HT-29 (cell line): ENCODE results near the gene ZCCHC14. TPM values are rescaled to one million over a fixed set of nuclear protein-coding genes. Genes with fewer than 3 reads are reported as not detected.
"Not testable (repeated sequence)": the region's sequence is repeated elsewhere in the genome, so short reads cannot be mapped to it uniquely, and the experiment has no call there.

ENCODE experiments used
- DNase-seq: peaks from one replicate; pipeline ENCODE4 v3.0.0-alpha.2; 2015; ENCODE audit warnings: low spot score
- total RNA-seq: library from RNA; depleted of rRNA; stranded (reverse); fragments of >200 nt; shearing (Covaris generic); gene quantifications from 2 replicates; pipeline ENCODE4 v1.2.3, GENCODE V29; 2014; rRNA removed

Gene ZCCHC14
- total RNA-seq, 1 experiment from 2014 or later = 13.8 TPM

- no peak for DNase-seq
These were observed 128.9 kb downstream of the ZCCHC14 start for GRCh38 chr16:87363771-87364455.

GRCh38 chr16:87362828-87363559 is 129.8 kb downstream of the ZCCHC14 start:
- not testable (repeated sequence) for DNase-seq

GRCh38 chr16:87361916-87362619 is 130.8 kb downstream of the ZCCHC14 start:
- DNase-seq = no peak

- DNase-seq = no peak
These were observed 131.8 kb downstream of the ZCCHC14 start for GRCh38 chr16:87360862-87361610.

- DNase-seq = no peak
These were observed 133.7 kb downstream of the ZCCHC14 start for GRCh38 chr16:87359121-87359520.

GRCh38 chr16:87358696-87359095 is 134.1 kb downstream of the ZCCHC14 start:
- no peak for DNase-seq

GRCh38 chr16:87358250-87358649 is 134.6 kb downstream of the ZCCHC14 start:
- no peak for DNase-seq

- no peak for DNase-seq
These were observed 136.4 kb downstream of the ZCCHC14 start for GRCh38 chr16:87356491-87356853.

Other genes starting within 250 kb of the ZCCHC14 start
- 0.55 and 1.7 TPM in 2 replicates for gene C16orf95, start 175.6 kb downstream of the ZCCHC14 start, total RNA-seq
- gene FBXO31, start 109.2 kb downstream of the ZCCHC14 start, total RNA-seq = 26.6 and 30.8 TPM in 2 replicates
- gene MAP1LC3B, start 100.7 kb downstream of the ZCCHC14 start, total RNA-seq = 14.3 and 15.3 TPM in 2 replicates
- gene JPH3, start 109.5 kb upstream of the ZCCHC14 start, total RNA-seq = not detected in 2 replicates